A549 (cell line): ENCODE results near the gene ESYT3.

ENCODE experiments used
- BHLHE40 ChIP-seq: IDR thresholded peaks from 2 replicates; pipeline ENCODE4 v1.6.1; 2012; ENCODE audit warnings: low read depth, low read length, inconsistent platforms
- CHD2 ChIP-seq: fragments of 150-350 bp; IDR thresholded peaks from 2 replicates; pipeline ENCODE4 v1.6.1; 2014; ENCODE audit warnings: low read length; ENCODE audit not compliant: partially characterized antibody
- ESRRA ChIP-seq: fragments of 150-350 bp; IDR thresholded peaks from 2 replicates; pipeline ENCODE4 v1.6.1; 2014; ENCODE audit warnings: mild to moderate bottlenecking, low read length, borderline replicate concordance
- FOSB ChIP-seq: fragments of 250-450 bp; sonication (Bioruptor Pico); IDR thresholded peaks from 2 replicates; pipeline ENCODE4 v1.5.0; 2020; ENCODE audit warnings: mild to moderate bottlenecking, moderate library complexity
- HDAC2 ChIP-seq: fragments of 200-600 bp; sonication (generic); IDR thresholded peaks from 2 replicates; pipeline ENCODE4 v1.6.1; 2016
- JUN ChIP-seq, 2 experiments: fragments of >200 bp; sonication (Bioruptor Twin); formaldehyde crosslinking; IDR thresholded peaks; 2 replicates in 1 of 2; 3 replicates in 1 of 2; pipeline ENCODE4 v1.6.1; 2016 to 2017
- JUNB ChIP-seq: fragments of >200 bp; sonication (Bioruptor Twin); formaldehyde crosslinking; IDR thresholded peaks from 2 replicates; pipeline ENCODE4 v1.6.1; 2016
- MAX ChIP-seq: IDR thresholded peaks from 2 replicates; pipeline ENCODE4 v1.6.1; 2012
- MAZ ChIP-seq: fragments of 150-350 bp; IDR thresholded peaks from 2 replicates; pipeline ENCODE4 v1.6.1; 2014; ENCODE audit warnings: antibody characterized with exemption, low read depth, low read length, borderline replicate concordance
- SMC3 ChIP-seq: fragments of >200 bp; sonication (Bioruptor Twin); formaldehyde crosslinking; IDR thresholded peaks from 3 replicates; pipeline ENCODE4 v1.6.1; 2018; ENCODE audit warnings: inconsistent platforms
- ZC3H11A ChIP-seq: fragments of 450-650 bp; IDR thresholded peaks from 2 replicates; pipeline ENCODE4 v1.6.1; 2014; ENCODE audit warnings: antibody characterized with exemption, mild to moderate bottlenecking
- TF ChIP-seq, protein P1 (sequence below): fragments of >200 bp; sonication (Bioruptor Twin); formaldehyde crosslinking; IDR thresholded peaks from 3 replicates; pipeline ENCODE4 v1.5.1; 2016

DNA sequence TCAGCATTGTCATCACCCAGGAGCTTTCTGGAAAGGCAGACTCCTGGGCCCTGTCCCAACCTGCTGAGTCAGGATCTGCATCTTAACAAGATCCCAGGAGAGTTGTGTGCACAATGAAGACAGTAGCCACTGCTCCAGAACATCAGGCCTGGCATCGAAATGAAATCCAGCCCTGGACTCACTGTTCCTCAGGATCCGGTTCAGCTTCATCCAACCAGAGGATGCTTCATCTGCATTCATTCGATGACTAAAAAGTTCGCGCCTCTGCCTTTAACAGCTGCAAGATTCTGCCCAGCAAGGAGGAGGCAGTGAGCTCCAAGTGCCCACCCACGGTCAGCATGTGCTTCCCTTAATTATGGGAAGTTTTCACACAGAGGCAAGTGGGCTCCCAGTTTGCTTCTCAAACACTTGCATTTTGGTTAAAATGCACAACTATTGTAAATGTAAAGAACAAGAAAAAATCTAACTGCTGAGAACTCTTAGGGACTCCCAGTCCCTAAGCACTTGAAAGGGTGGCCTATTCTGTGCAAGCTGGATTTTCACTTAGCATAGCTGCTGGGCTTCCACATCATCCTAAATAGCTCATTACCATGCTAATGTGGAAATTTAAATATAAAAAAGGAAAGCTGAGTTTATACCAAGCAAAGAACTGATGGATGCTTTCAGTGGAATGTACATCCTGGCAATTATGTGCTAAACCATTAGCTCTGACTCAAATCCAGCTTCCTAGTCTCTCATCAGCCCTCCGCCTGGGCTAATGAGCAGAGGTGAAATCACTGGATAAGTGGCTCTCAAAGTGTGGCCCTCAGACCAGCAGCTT, 25.5 kb upstream of the ESYT3 start:
- TF ChIP-seq ESRRA = no peak
- no peak for TF ChIP-seq SMC3
- no peak for TF ChIP-seq CHD2
- TF ChIP-seq FOSB (CRISPR knock-in tag) = no peak
- no peak for TF ChIP-seq MAZ
- TF ChIP-seq, protein P1, sequence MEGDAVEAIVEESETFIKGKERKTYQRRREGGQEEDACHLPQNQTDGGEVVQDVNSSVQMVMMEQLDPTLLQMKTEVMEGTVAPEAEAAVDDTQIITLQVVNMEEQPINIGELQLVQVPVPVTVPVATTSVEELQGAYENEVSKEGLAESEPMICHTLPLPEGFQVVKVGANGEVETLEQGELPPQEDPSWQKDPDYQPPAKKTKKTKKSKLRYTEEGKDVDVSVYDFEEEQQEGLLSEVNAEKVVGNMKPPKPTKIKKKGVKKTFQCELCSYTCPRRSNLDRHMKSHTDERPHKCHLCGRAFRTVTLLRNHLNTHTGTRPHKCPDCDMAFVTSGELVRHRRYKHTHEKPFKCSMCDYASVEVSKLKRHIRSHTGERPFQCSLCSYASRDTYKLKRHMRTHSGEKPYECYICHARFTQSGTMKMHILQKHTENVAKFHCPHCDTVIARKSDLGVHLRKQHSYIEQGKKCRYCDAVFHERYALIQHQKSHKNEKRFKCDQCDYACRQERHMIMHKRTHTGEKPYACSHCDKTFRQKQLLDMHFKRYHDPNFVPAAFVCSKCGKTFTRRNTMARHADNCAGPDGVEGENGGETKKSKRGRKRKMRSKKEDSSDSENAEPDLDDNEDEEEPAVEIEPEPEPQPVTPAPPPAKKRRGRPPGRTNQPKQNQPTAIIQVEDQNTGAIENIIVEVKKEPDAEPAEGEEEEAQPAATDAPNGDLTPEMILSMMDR = no peak
- no peak for TF ChIP-seq JUNB
- TF ChIP-seq HDAC2 = no peak
- TF ChIP-seq MAX = no peak
- TF ChIP-seq BHLHE40 = no peak
- TF ChIP-seq ZC3H11A = no peak
- no peak for TF ChIP-seq JUN (IDR thresholded peaks at IDR 0.05)
